Neural cell (in vitro differentiated cells): ENCODE measurements around the gene SPHKAP. TPM values are rescaled to one million over a fixed set of nuclear protein-coding genes. Genes with fewer than 3 reads are reported as not detected.

Source experiments
- H2AFZ ChIP-seq: fragments of 200-600, 300-800 bp; sonication (generic), shearing (Covaris generic); 2 replicates; pipeline ENCODE4 v1.6.0; 2014; ENCODE audit warnings: low read depth, mild to moderate bottlenecking, antibody characterized with exemption, low read length, moderate library complexity
- H3F3A ChIP-seq: fragments of 200-600 bp; shearing (Covaris generic); 2 replicates; pipeline ENCODE4 v1.6.1; 2016; ENCODE audit warnings: mild to moderate bottlenecking, moderate library complexity, mixed read lengths, antibody characterized with exemption, low read length; ENCODE audit not compliant: insufficient read depth, poor library complexity, severe bottlenecking
- H3K27ac ChIP-seq: fragments of 200-600, 300-800 bp; sonication (generic), shearing (Covaris generic); 2 replicates; pipeline ENCODE4 v1.5.1; 2014; ENCODE audit warnings: mild to moderate bottlenecking, low read length, moderate library complexity
- H3K27me3 ChIP-seq: fragments of 300-800, 200-600 bp; sonication (generic), shearing (Covaris generic); 2 replicates; pipeline ENCODE4 v1.6.0; 2014; ENCODE audit warnings: mild to moderate bottlenecking, low read depth, low read length, moderate library complexity; ENCODE audit not compliant: insufficient read depth
- H3K36me3 ChIP-seq: fragments of 300-800, 200-600 bp; sonication (generic), shearing (Covaris generic); 2 replicates; pipeline ENCODE4 v1.5.1; 2014; ENCODE audit warnings: mild to moderate bottlenecking, antibody characterized with exemption, low read length, moderate library complexity; ENCODE audit not compliant: insufficient read depth
- H3K4me2 ChIP-seq: fragments of 300-800, 200-600 bp; sonication (generic), shearing (Covaris generic); 2 replicates; pipeline ENCODE4 v1.6.0; 2014; ENCODE audit warnings: mild to moderate bottlenecking, low read length
- H3K4me3 ChIP-seq: fragments of 300-800, 200-600 bp; sonication (generic), shearing (Covaris generic); 2 replicates; pipeline ENCODE4 v1.5.1; 2014; ENCODE audit warnings: mild to moderate bottlenecking, low read length, moderate library complexity
- H3K79me2 ChIP-seq: fragments of 200-600 bp; shearing (Covaris generic); replicated peaks from 2 replicates; pipeline ENCODE4 v1.6.0; 2014; ENCODE audit warnings: mild to moderate bottlenecking, low read length, moderate library complexity; ENCODE audit not compliant: insufficient read depth
- H3K9ac ChIP-seq: fragments of 300-800, 200-600 bp; sonication (generic), shearing (Covaris generic); 2 replicates; pipeline ENCODE4 v1.6.1; 2016; ENCODE audit warnings: mild to moderate bottlenecking, low read length, mixed read lengths
- H3K9me2 ChIP-seq: fragments of 200-600 bp; shearing (Covaris generic); 2 replicates; pipeline ENCODE4 v1.6.1; 2016; ENCODE audit warnings: mild to moderate bottlenecking, low read length, mixed read lengths; ENCODE audit not compliant: insufficient read depth
- H3K9me3 ChIP-seq: fragments of 200-600, 300-800 bp; sonication (generic), shearing (Covaris generic); 2 replicates; pipeline ENCODE4 v1.6.1; 2016; ENCODE audit warnings: mild to moderate bottlenecking, mixed run types, low read length, moderate library complexity, mixed read lengths
- H4K20me1 ChIP-seq: fragments of 200-600 bp; shearing (Covaris generic); 2 replicates; pipeline ENCODE4 v1.6.1; 2016; ENCODE audit warnings: mild to moderate bottlenecking, mixed run types; ENCODE audit not compliant: insufficient read depth
- EP300 ChIP-seq: fragments of 450-650 bp; conservative IDR thresholded peaks from 2 replicates; pipeline ENCODE4 v1.6.1; 2014; ENCODE audit warnings: antibody characterized with exemption, mild to moderate bottlenecking, moderate library complexity; ENCODE audit not compliant: poor library complexity, severe bottlenecking
- EZH2 ChIP-seq: fragments of 200-600, 300-800 bp; shearing (Covaris generic), sonication (generic); IDR thresholded peaks from 2 replicates; pipeline ENCODE4 v1.6.1; 2014; ENCODE audit warnings: antibody characterized with exemption, low read length, borderline replicate concordance, mild to moderate bottlenecking; ENCODE audit not compliant: insufficient read depth, poor library complexity, severe bottlenecking
- MXI1 ChIP-seq: fragments of 450-650 bp; conservative IDR thresholded peaks from 2 replicates; pipeline ENCODE4 v1.6.1; 2014; ENCODE audit warnings: antibody characterized with exemption, mild to moderate bottlenecking; ENCODE audit not compliant: poor library complexity, severe bottlenecking
- POLR2AphosphoS5 ChIP-seq: IDR thresholded peaks from 2 replicates; pipeline ENCODE4 v1.6.1; 2012
- RAD21 ChIP-seq: fragments of 450-650 bp; conservative IDR thresholded peaks from 2 replicates; pipeline ENCODE4 v1.6.1; 2014; ENCODE audit warnings: antibody characterized with exemption, mild to moderate bottlenecking, moderate library complexity
- SMC3 ChIP-seq: fragments of 450-650 bp; conservative IDR thresholded peaks from 2 replicates; pipeline ENCODE4 v1.6.1; 2014; ENCODE audit warnings: antibody characterized with exemption, mild to moderate bottlenecking, moderate library complexity; ENCODE audit not compliant: poor library complexity
- TAF1 ChIP-seq: IDR thresholded peaks from 2 replicates; pipeline ENCODE4 v1.6.1; 2012; ENCODE audit warnings: low read depth
- polyA plus RNA-seq: library from polyadenylated mRNA; depleted of rRNA; stranded (reverse); fragments of >200 nt; gene quantifications from 2 replicates; pipeline ENCODE4 v1.2.3, GENCODE V29; 2014
- TF ChIP-seq, protein P1 (sequence below): IDR thresholded peaks from 2 replicates; pipeline ENCODE4 v1.6.1; 2012; ENCODE audit warnings: borderline replicate concordance
- TF ChIP-seq, protein P2 (sequence below): fragments of 450-650 bp; IDR thresholded peaks from 2 replicates; pipeline ENCODE4 v1.5.1; 2014; ENCODE audit warnings: antibody characterized with exemption, mild to moderate bottlenecking, moderate library complexity; ENCODE audit not compliant: poor library complexity, severe bottlenecking

Gene SPHKAP
- polyA plus RNA-seq, 1 donor from 2014 or later = 1.7 TPM

DNA sequence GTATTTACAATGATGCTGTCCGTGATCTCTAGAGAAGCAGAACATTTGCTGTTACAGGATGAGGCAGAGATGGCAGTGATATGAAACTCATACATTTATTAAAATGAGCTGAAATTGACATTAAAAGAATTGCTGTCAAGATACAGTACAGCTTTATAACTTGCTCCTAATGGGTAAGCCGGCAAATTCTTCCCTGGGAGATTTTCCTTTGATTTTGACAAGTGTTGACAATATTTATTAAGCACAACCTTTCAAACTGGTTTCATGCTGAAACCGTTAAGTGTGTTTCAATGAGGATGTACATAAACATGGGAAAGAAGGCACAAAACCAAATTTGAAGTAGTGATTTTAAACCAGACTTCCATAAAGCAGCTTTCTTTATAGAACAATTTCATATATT lies 45.5 kb downstream of the SPHKAP start:
- Histone ChIP-seq H3K9ac (no peak overlapping the region), H3F3A (peaks cover 3% of the 10 kb centered on the region), H2AFZ (no peak overlapping the region), H3K4me3 (peak overlapping the region; percentile 8), H4K20me1 (no peaks in the 10 kb centered on the region), H3K4me2 (no peak overlapping the region), H3K36me3 (no peaks in the 10 kb centered on the region), H3K9me3 (no peaks in the 10 kb centered on the region), H3K27me3 (no peaks in the 10 kb centered on the region), H3K27ac (no peak overlapping the region), H3K9me2 (no peaks in the 10 kb centered on the region), H3K79me2 (no peaks in the 10 kb centered on the region)
- TF ChIP-seq EZH2 (no peak), EP300 (peak; percentile 90), SMC3 (no peak), MXI1 (no peak), TAF1 (no peak), POLR2AphosphoS5 (peak; percentile 84)
- TF ChIP-seq, protein P1, sequence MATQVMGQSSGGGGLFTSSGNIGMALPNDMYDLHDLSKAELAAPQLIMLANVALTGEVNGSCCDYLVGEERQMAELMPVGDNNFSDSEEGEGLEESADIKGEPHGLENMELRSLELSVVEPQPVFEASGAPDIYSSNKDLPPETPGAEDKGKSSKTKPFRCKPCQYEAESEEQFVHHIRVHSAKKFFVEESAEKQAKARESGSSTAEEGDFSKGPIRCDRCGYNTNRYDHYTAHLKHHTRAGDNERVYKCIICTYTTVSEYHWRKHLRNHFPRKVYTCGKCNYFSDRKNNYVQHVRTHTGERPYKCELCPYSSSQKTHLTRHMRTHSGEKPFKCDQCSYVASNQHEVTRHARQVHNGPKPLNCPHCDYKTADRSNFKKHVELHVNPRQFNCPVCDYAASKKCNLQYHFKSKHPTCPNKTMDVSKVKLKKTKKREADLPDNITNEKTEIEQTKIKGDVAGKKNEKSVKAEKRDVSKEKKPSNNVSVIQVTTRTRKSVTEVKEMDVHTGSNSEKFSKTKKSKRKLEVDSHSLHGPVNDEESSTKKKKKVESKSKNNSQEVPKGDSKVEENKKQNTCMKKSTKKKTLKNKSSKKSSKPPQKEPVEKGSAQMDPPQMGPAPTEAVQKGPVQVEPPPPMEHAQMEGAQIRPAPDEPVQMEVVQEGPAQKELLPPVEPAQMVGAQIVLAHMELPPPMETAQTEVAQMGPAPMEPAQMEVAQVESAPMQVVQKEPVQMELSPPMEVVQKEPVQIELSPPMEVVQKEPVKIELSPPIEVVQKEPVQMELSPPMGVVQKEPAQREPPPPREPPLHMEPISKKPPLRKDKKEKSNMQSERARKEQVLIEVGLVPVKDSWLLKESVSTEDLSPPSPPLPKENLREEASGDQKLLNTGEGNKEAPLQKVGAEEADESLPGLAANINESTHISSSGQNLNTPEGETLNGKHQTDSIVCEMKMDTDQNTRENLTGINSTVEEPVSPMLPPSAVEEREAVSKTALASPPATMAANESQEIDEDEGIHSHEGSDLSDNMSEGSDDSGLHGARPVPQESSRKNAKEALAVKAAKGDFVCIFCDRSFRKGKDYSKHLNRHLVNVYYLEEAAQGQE = peak; percentile 94
- TF ChIP-seq, protein P2, sequence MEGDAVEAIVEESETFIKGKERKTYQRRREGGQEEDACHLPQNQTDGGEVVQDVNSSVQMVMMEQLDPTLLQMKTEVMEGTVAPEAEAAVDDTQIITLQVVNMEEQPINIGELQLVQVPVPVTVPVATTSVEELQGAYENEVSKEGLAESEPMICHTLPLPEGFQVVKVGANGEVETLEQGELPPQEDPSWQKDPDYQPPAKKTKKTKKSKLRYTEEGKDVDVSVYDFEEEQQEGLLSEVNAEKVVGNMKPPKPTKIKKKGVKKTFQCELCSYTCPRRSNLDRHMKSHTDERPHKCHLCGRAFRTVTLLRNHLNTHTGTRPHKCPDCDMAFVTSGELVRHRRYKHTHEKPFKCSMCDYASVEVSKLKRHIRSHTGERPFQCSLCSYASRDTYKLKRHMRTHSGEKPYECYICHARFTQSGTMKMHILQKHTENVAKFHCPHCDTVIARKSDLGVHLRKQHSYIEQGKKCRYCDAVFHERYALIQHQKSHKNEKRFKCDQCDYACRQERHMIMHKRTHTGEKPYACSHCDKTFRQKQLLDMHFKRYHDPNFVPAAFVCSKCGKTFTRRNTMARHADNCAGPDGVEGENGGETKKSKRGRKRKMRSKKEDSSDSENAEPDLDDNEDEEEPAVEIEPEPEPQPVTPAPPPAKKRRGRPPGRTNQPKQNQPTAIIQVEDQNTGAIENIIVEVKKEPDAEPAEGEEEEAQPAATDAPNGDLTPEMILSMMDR = no peak

DNA sequence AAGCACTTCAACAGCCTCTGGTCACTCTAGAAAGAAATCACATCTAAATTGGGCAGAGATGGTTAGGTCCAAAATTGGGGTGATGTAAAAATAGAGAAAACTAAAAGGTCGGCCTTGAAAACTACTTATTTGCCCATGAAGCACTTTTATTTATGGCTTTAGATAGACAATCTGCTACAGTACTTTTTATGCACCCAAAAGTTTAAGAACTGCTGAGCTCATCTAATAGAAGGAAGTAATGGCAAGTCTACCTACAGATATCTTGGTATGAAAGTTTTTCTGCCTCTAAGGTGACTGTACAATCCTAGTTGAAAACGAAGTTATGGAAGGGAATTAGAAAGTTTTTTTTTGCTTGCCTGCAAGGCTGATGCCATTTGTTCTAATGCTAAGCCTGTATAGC lies 46.2 kb downstream of the SPHKAP start:
- peaks cover 3% of the 10 kb centered on the region for H3F3A ChIP-seq
- no peaks in the 10 kb centered on the region for H3K9me2 ChIP-seq
- no peaks in the 10 kb centered on the region for H3K9me3 ChIP-seq
- no peak overlapping the region for H2AFZ ChIP-seq
- no peaks in the 10 kb centered on the region for H3K79me2 ChIP-seq
- H3K36me3 ChIP-seq = no peaks in the 10 kb centered on the region
- TF ChIP-seq RAD21 (no peak), EP300 (no peak), MXI1 (no peak), POLR2AphosphoS5 (no peak), SMC3 (no peak), TAF1 (no peak), EZH2 (no peak)
- TF ChIP-seq, protein P1 = no peak
- TF ChIP-seq, protein P2 = no peak
- H3K4me2 ChIP-seq = no peak overlapping the region
- H3K27me3 ChIP-seq = no peaks in the 10 kb centered on the region
- H4K20me1 ChIP-seq = no peaks in the 10 kb centered on the region
- H3K4me3 ChIP-seq = no peak overlapping the region
- no peak overlapping the region for H3K27ac ChIP-seq
- H3K9ac ChIP-seq = no peak overlapping the region
